Lung (tissue), 12 donors: Measurements from ENCODE around the gene TSPAN14. TPM values are rescaled to one million over a fixed set of nuclear protein-coding genes. Genes with fewer than 3 reads are reported as not detected.

Experiments used
- ATAC-seq: fragments of 200-7000 bp; cut with Tn5 transposase; one replicate; pipeline ENCODE4 v1.9.1; 2020; ENCODE audit warnings: moderate number of reproducible peaks; ENCODE audit not compliant: insufficient read depth, low FRiP score
- DNase-seq, 3 donors: peaks; one replicate each; pipeline ENCODE4 v3.0.0-alpha.2; 2013 to 2017
- H3K27ac ChIP-seq, 2 donors: one replicate each; pipeline ENCODE4 v1.5.1; 2013; ENCODE audit warnings: mild to moderate bottlenecking in 2 of 2, moderate library complexity in 2 of 2, control low read depth in 1 of 2, inconsistent platforms in 1 of 2, low read depth in 1 of 2, low read length in 1 of 2
- H3K27me3 ChIP-seq, 3 donors: one replicate each; pipeline ENCODE4 v1.5.1; 2013; ENCODE audit warnings: low read length in 2 of 3; ENCODE audit not compliant: control insufficient read depth in 3 of 3, insufficient read depth in 3 of 3
- H3K36me3 ChIP-seq, 4 donors: one replicate each; pipeline ENCODE4 v1.5.1; 2013; ENCODE audit warnings: low read length in 4 of 4, mild to moderate bottlenecking in 1 of 4, moderate library complexity in 1 of 4; ENCODE audit not compliant: control insufficient read depth in 4 of 4, insufficient read depth in 4 of 4
- H3K4me1 ChIP-seq, 5 donors: one replicate each; pipeline ENCODE4 v1.5.1; 2013; ENCODE audit warnings: low read length in 5 of 5, mild to moderate bottlenecking in 2 of 5, moderate library complexity in 1 of 5; ENCODE audit not compliant: control insufficient read depth in 5 of 5, insufficient read depth in 5 of 5
- H3K4me3 ChIP-seq: one replicate; pipeline ENCODE4 v1.5.1; 2013; ENCODE audit warnings: mild to moderate bottlenecking, control low read depth, moderate library complexity
- H3K9ac ChIP-seq, 2 donors: one replicate each; pipeline ENCODE4 v1.5.1; 2013; ENCODE audit warnings: low read length in 2 of 2, control low read depth in 1 of 2; ENCODE audit not compliant: insufficient read depth in 1 of 2
- H3K9me3 ChIP-seq, 4 donors: one replicate each; pipeline ENCODE4 v1.5.1; 2013; ENCODE audit warnings: low read length in 3 of 4, mild to moderate bottlenecking in 1 of 4, moderate library complexity in 1 of 4; ENCODE audit not compliant: control insufficient read depth in 4 of 4, insufficient read depth in 3 of 4
- CTCF ChIP-seq: IDR thresholded peaks from 2 replicates; pipeline ENCODE4 v1.5.1; 2012; ENCODE audit warnings: mild to moderate bottlenecking; ENCODE audit errors: control extremely low read depth, extremely low read depth
- WGBS, 2 donors: extraction: QIAGEN DNeasy Blood & Tissue Kit; methylation state at CpG; one replicate each; pipeline ENCODE4 v1.1.7; 2013; 5-methylcytosine and 5-hydroxymethylcytosine counted together
- polyA plus RNA-seq, 2 donors: library from polyadenylated mRNA; stranded (reverse); fragments of 200-250 nt; gene quantifications; one replicate each; pipeline ENCODE4 v1.2.1, GENCODE V29; 2013
- total RNA-seq, 2 donors: library from RNA; depleted of rRNA in 1 of 2; stranded (reverse); fragments of >200 nt in 1 of 2; gene quantifications; one replicate each; pipeline ENCODE4 v1.2.1, GENCODE V29; 2014 to 2021
- donor health status: control.
- donor health status: control.
- donor health status: Bipolar disorder and iron deficiency.
- donor health status: healthy.
- donor health status: DM: yes; HTN: yes; CAD: no.

TSPAN14 gene
- total and polyA plus RNA-seq, 4 donors, result 40.9 to 187 (median 116) TPM

- H3K36me3 ChIP-seq, result peaks cover 2 to 39% (median 21%) of the 10 kb centered on the region in 4 donors
- ATAC-seq (no peak), DNase-seq (no peak)
- H3K27ac ChIP-seq, result no peak overlapping the region
- TF ChIP-seq CTCF, result no peak
- WGBS, 2 donors, result 73 to 82% methylated on average over 5 of the region's 5 CpGs
- no peaks in the 10 kb centered on the region for H3K27me3 ChIP-seq
- H3K4me3 ChIP-seq, result no peak overlapping the region
- no peaks in the 10 kb centered on the region for H3K9me3 ChIP-seq
- no peak overlapping the region for H3K9ac ChIP-seq
- peaks cover 0 to 19% (median 7%) of the 10 kb centered on the region in 5 donors for H3K4me1 ChIP-seq
Measured at GRCh38 chr10:80421050-80421706, 32.9 kb upstream of the TSPAN14 start.

GRCh38 chr10:80421707-80422536, 32.2 kb upstream of the TSPAN14 start:
- H3K36me3 ChIP-seq, result peaks cover 3 to 44% (median 24%) of the 10 kb centered on the region in 4 donors
- H3K27ac ChIP-seq, result no peak overlapping the region
- ATAC-seq (no peak), DNase-seq (no peak)
- no peak overlapping the region for H3K9ac ChIP-seq
- no peaks in the 10 kb centered on the region for H3K9me3 ChIP-seq
- 85 to 86% methylated on average over 8 of the region's 8 CpGs for WGBS, 2 donors
- H3K27me3 ChIP-seq, result no peaks in the 10 kb centered on the region
- H3K4me3 ChIP-seq, result no peak overlapping the region
- H3K4me1 ChIP-seq, result peaks cover 0 to 12% (median 0%) of the 10 kb centered on the region in 5 donors
- TF ChIP-seq CTCF, result no peak

- H3K4me1 ChIP-seq, result peaks cover 0 to 3% (median 0%) of the 10 kb centered on the region in 5 donors
- no peaks in the 10 kb centered on the region for H3K27me3 ChIP-seq
- H3K4me3 ChIP-seq, result no peak overlapping the region
- peaks cover 9 to 58% (median 35%) of the 10 kb centered on the region in 4 donors for H3K36me3 ChIP-seq
- no peak overlapping the region for H3K9ac ChIP-seq
- 93 to 95% methylated on average over 2 of the region's 2 CpGs for WGBS, 2 donors
- ATAC-seq (no peak), DNase-seq (no peak)
- TF ChIP-seq CTCF, result no peak
- H3K9me3 ChIP-seq, result no peaks in the 10 kb centered on the region
- no peak overlapping the region for H3K27ac ChIP-seq
Measured at GRCh38 chr10:80425901-80426300, 28.2 kb upstream of the TSPAN14 start.
